ENCODE results near the gene ASXL3.

ASXL3 gene

DNA sequence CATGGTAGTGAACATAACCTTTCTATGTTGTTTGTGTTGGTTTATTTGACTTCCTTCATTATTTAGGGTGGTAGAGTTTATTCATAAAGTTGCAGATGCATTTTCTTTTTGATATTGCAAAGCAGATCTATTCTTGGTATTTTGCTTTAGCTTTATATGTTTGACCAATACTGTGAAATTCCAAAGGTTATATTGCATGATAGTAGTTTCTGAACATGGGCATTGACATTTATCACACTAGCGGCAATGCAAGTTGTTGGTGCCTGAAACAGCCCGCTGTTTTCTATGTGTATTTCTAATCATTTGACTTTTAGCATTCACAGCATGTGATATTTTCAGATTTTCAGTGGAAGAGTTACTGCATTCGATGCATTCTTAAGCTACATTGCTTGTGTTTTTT is 87.2 kb downstream of the ASXL3 start:
- no peak for DNase-seq

DNA sequence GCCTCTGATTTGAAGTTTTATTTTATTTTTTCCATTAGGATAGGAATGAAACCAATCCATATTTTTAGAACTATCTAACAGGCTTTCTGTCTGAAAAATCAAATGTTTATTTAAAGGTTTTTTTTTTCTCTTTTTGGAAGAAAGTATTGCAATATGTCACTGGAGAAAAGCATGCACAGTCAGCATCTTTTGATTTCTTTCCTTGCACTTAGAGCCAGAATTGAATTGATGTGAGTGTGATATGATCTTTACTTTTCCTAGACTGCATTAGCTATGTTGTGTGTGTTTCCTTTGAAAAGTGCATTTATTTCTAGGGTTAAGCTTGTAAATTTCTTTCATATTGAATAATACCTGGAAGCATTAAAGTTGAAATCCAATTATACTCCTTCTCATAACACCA is 87.6 kb downstream of the ASXL3 start:
- no peak for DNase-seq

DNA sequence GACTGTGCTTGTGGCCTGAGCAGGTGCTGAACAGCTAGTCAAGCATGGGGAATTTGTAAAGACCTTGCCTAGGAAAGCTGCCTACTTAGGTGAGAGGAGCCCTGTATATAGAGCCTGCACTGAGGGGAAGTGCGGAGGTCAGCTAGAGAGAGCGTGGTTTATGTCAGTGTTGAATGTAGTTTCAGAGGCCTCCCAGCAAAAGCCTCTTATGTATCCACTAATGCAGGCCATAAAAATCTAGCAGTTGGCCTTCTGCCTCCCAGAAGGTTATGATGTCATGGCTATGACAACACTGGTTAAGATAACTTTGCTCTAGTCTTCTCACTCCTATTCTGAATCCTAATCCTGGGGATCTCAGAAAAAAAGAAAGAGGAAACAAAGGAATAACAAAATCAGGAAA is 88.9 kb downstream of the ASXL3 start:
- DNase-seq = peak; percentile 5

DNA sequence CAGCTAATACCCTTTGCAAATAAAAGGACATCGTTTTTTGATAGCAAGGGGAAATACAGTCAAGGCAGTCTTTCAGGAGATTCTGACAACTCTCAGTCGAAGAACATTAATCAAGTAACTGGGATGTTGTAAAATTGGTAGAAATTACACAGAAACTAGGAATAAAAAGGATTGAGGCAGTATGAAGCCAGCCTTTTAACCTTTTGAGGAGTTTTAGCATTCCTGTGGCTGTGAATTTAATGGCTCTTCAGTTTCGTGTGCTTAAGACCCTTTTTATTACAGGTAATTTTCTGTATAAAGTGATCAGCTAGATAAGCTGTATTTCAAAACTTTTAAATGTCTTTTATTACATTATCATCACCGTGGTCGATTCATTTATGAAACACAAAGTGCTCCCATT is 91.6 kb downstream of the ASXL3 start:
- no peak for DNase-seq

DNA sequence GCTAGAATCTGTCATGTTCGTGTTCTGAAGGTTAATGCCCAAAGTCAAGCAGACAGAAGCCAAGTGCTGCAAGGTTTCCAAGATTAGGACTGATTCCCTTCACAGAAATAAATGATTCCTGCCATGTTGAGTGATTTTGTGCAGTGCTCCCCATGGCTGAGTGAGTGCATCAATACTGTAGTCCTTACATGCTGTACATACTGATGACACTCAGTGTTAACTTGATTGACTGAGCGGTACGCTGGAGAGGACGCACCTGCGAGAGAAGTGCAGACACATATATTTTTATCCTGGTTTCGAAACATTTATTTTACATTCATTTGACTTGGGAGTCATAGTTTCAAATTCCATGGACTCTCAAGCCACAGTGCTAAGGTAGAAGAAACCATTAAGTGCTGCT is 92.0 kb downstream of the ASXL3 start:
- no peak for DNase-seq

DNA sequence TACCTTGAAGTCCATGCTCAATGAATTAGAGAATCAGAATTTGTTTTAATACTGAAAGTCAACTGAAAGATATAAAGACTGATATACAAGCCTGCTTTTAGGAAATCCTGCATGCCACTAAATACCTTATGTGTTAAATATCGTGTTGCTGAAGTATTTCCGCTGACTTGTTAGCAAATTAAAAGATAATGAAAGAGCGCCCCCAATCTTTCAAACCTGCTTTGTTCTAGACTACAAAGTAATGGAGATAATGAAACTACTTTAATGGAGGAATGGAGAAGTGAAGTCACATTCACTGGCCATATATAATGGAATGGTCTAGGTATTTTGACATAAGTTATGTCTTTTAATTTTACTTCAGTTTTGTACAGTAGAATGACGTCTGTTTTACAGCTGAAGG is 95.7 kb downstream of the ASXL3 start:
- DNase-seq = peak; percentile 50

DNA sequence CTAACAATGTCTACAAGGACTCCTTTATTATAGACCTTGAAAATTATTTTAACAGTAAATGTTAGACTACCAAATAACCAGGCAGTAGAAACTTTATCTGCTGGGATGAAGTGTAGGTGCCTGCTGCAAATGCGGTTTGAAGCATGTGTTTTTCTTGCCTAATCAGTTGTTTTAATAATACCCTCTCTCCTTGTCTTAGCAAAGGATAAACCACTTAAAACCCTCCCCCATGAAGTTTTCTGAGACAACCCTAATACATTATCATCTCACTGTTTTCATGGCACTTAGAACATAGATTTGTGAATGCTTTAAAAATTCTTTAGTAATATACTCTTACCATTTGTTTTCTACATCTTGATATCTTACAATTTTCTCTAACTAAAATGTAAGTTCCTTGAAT is 98.6 kb downstream of the ASXL3 start:
- no peak for DNase-seq

DNA sequence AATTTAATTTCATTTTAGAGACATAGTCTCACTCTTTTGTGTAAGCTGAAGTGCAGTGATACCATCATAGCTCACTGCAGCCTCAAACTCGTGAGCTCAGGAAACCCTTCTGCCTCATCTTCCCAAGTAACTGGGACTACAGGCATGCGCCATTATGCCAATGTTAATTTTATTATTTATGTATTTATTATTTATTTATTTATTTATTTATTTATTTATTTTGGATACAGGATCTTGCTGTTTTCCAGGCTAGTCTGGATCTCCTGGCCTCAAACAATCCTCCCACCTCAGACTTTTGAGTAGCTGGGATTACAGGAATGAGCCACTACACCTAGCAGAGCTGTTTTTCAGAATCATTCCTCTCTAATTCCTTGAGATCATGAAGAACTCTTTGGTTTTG is 99.9 kb downstream of the ASXL3 start:
- DNase-seq = no peak

DNA sequence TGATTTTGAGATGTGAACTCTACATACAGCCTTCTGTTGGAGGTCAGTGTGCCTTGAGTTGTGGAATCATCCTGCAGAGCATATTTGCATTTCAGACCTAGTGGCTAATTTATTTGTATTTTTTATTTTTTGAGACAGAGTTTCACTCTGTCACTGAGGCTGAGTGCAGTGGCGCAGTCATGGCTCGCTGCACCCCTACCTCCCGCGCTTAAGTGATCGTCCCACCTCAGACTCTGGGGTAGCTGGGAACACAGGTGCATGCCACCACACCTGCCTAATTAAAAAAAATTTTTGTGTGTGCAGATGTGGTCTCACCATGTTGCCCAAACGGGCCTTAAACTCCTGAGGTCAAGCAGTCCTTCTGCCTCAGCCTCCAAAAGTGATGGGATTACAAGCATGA is 104.4 kb downstream of the ASXL3 start:
- no peak for DNase-seq

DNA sequence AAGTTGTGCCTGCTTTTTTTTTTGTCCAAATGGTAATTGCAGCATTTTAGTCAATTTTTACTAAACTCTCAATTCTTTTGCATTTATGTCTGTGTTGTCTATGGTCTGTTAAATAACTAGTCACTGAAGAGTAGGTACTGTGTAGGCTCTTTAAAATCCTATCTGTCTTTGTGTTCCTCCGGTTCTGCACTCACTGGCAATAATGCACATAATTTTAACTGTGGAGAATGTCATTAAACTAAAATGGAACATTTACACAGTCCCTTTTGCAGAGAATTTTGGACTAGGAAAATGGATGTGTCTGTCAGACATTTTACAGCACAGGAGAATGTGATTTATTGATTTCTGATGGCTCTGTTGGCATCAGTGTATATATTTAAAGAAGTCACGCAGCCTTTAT is 116.6 kb downstream of the ASXL3 start:
- DNase-seq = no peak

DNA sequence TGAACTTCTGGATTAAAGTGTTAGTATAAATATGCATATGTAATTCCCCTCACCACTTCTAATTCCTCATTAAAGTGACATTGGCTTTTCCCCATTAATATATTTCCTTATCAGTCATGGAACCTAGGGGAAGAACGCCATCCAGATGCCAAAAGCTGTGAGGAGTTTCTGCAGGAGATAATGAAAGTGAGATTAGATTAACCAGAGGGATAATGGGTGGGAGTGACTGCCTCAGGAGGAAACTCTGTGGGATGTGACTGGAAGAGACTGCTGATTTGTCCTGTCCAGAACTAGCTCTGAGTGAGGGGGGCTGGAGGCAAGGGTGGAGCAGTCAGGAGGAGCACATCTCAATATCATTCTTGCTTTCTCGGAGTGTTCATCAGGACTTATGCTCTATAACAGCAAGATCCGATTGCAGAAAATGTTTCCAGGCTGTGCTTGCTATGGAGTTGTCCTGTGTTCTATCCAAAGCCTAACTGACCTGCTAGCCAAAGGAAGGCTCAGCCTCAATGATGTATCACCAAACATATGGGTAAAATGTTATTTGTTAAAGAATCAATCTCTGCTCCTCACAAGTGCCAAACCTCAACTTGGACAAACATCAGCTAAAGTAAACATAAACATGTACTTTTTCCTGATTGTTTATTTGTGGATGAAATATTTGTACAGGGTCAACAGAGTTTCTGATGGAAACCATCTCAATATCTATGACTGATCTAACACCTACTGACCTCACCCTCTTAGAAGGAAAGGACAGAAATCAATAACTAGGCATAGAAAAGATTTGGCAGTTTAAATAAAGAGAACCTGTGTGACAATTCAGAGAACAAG is 118.5 kb downstream of the ASXL3 start:
- DNase-seq = peak; percentile 15

DNA sequence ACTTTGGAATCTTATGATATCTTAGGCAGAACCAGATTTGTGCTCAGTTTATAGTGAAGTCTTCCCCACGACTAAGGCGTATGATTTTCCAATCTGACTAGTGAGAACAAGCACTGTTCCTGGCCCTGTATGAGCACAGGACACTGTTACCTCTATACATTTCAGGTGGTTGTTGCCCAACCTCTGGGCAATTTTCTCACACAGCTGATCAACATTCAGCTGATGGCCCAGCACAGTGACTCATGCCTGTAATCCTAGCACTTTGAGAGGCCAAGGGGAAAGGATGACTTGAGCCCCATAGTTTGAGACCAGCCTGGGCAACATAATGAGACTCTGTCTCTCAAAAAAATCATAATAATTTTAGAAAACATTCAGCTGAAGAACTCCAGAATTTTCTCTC is 119.5 kb downstream of the ASXL3 start:
- peak; percentile 34 for DNase-seq

DNA sequence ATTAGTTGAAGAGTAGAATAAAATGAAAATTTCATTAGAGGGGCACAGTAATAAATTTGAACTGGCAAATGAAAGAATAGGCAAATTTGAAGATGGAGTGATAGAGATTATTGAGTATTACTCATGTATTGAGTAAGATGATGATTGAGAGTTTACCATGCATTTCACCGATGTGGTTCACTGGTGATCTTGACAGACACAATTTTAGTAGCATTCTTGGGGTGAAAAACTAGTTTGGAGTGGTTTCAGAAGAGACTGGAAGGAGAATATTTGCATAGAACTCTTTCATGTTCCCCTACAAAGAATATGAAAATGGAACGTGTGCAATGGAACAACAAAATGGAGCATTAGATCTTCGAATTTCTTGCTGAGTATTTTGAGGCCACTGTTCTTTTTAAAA is 121.4 kb downstream of the ASXL3 start:
- DNase-seq = no peak

DNA sequence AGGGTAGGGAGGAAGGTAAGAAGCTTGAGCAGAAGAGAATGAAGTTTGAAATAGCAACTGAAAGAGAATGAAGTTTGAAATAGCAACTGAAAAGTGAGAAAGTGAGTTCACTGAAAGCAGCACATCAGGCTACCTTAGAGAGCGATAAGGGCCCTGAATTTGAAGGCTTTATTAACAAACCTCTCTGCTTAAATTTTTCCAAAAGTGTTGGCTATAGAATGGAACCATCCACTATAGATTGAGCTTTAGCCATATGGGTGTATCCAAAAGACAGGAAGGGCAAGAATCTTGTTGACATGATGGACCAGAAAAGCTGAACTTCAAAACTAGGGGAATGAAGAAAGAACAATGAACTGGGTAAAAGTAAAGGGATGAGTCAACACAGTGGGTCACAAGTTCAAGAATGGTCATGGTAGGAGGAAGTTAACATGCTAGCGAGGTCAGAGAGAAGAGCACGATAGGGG is 122.5 kb downstream of the ASXL3 start:
- no peak for DNase-seq

DNA sequence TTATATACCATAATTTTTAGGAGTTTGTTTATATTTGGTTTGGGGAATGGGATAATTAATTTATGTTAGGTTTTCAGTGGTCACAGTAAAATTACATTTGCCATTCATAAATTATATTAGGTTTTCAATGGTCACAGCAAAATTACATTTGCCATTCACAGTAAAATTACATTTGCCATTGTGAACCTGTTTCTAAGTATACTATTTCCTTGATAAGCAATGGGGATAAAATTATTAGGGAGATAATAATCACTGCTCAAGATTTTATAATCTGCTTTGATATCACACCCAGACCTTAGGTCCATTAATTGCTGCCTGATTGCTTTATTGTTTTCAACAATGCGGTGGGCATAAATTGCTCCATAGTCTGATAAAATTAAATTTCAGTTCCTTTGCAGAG is 124.6 kb downstream of the ASXL3 start:
- DNase-seq = no peak

DNA sequence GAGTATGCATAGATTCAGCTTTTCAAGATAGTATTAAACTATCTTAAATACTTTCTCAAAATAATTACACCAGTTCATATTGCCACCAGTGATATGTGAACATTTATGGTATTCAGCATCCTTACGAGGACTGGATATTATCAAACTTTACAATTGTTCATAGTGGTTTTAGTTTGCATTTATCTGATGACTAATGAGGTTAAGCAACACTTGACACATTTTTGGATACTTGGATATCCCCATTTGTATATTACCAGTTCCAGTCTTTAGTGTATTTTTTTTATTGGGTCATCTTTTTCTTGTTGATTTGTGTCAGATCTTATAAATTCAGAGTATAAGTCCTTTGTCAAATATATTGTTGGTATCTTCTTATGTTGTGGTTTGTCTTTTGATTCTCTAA is 128.4 kb downstream of the ASXL3 start:
- DNase-seq = no peak

DNA sequence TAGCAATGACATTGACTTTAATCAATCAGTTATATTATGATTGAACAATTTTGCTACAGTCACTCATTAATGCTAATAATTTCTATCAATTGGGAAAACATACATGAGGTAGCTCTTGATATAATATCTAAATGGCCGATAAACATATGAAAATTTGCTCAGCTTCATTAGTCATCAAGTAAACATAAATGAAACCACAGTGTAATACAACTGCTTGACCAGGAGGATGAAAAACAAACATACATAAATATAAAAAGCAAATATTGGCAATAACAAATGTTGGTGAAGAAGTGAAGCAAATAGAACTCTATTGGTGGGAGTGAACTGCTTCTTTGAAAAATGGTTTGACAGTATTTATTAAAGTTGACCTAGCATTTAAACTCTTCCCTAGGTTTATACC is 130.9 kb downstream of the ASXL3 start:
- peak; percentile 66 for DNase-seq

DNA sequence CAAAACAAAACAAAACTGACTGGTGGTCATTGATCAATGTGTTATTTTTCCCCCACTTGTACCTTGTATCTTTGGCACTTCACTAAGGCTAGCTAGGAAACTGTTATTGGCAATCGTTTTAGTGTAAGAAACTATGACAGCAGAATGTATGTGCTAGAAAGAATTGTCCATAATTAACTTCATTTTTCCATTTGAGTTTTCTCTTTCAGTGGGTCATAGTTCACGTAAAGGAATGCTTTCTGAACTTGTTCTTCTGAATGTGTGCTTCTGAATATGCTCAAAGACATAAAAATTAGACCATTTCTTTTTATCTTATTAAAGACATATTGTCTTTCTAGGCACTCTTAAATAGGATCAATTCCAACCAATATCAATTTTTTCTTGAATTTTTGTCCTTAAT is 132.2 kb downstream of the ASXL3 start:
- DNase-seq = no peak

DNA sequence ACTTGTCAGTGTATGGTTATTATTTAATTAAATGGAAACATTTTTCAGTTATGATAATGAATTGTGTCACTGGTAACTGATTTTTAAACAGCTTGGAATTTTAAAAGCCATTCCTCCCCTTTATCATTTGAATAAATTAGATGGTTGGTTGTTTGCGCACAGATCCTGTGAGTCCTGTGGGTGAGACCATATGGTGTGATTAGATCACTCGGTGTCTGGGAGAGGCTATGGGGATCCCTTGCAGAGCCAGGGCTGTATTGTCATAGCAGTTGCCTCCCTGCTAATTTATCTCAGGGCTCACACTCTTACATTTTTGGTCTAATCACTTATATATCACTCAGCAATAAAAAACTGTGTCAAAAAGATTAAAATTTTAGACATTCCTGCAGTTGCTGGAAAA is 133.5 kb downstream of the ASXL3 start:
- peak; percentile 9 for DNase-seq

DNA sequence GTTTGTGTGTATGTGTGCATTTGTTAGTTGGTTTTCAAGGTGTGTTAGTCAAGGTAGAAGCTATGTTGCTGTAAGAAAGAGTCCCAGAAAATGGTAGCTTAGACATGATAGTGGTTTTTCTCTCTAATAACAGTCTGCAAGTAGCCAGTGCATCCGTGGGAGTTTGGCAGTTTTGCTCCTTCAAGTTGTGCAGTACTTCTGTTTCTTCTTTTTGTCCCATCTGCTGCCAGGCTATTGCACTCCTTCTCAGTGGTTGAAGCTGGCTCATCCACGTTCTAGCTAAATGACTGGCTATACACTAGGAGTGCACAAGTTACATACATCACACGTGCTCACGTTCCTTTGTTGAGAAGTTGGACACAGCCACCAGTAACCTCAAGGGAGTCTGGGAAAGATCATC is 134.7 kb downstream of the ASXL3 start:
- DNase-seq = no peak

DNA sequence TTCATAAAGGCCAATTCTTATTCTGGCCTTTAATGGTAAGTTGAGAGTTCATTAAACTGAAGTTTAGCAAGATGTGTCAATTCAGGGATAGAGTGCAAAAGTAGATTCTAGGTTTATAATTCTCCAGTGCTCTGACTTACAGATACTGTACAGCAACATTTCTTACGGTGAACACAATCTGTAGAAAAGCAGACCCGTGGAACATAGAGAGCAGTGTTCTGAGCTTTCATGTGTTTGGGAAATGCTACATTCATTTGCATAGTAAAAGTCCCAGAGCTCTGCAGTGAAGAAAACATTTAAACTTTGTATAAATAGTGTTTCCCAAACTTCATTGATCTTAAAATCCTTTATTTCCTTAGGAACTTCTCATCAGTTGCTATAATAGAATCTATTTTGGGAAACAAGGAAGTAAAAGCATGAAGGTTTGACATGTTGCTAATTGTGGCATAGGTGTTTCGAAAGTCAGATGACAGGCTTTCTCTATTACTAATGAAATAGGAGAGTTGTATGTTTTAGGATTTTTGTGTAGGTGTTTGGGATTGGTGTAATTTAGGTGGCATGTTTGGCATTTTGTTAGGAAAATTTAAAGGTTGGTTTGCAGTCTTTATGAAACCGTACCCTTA is 138.2 kb downstream of the ASXL3 start:
- DNase-seq = no peak

DNA sequence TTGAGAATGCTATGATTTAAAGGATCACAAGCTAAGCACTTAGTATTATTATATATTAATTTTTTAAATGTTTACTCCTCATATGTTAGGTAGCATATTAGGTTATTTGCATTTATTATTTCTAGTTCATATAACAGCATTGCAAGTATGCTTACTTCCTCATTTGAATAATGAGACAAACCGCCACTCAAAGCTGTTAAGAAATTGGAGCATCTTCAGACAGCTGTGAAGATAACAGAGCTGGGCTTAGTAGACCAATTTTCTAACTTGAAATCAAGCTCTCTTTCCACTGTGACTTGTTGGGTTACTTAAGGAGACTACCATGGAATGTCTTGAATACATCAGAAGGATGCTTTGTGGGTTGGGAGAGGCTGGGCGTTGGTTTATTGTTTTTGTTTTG is 139.3 kb downstream of the ASXL3 start:
- DNase-seq = no peak

DNA sequence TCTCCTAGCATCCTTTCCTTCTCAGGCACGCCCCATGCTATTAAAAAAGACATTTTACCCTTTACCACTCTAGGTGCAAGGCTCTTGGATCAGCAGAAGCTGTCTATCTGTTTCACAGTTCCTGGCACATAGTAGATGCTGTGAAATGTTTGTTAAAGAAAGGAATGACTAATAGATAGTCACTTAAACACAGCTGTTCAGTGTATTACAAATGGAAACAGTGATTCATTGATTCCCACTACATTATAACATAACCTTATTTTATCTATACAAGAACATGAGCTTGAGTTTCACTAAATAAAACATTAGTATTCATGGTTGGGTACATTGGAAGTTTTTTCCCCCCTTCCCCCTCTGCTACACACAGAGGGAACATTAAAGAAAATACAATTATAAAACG is 142.1 kb downstream of the ASXL3 start:
- DNase-seq = no peak

DNA sequence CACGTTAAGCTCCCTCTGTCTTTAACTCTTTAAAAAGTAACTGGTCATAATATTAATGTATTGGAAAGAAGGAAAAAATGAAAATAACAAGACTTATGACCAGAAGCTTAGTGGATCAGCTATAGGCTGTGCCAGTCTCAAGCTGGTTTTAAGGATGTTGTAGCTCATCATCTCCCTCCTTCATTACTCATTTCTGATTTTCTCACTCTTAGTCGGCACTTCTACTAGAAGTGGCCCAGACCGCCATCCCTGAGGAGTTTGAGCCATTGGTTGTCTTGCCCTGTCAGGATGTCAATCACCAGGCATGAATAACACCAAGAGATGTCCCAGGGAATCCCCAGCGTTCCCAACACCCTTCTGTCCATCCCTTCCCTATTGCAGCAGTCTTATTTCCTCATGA is 151.5 kb downstream of the ASXL3 start:
- DNase-seq = no peak

DNA sequence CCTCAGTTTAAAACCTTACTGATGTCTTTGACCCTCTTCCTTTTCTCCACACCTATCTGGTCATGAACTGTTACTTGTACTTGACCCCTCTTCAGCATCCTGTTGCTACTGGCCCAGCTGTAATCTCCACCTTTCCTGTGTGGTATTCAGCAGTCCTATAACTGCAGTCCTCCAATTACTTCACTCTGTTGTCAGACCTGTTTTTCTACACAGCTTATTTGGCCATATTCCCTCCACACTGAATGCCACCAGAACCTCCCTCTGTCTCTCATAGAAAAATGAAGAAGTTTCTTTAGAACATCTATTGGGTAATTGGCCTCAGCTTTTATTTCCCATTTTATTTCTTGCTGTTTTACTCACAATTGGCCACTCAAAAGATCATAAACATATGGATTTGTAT is 155.4 kb downstream of the ASXL3 start:
- DNase-seq = peak; percentile 54

Data from DMS53 (cell line).